Measurements from ENCODE around the gene SMIM44. TPM values are rescaled to one million over a fixed set of nuclear protein-coding genes. Genes with fewer than 3 reads are reported as not detected.

SMIM44 gene
- total RNA-seq, 1 experiment from 2014 or later, result not detected

- Mint-ChIP-seq H3K4me1 (peaks cover 19 to 41% of the 10 kb centered on the region in 2 experiments), H3K4me3 (peak overlapping the region; percentile 50 to 79; a peak in 3 of 5 replicates), H3K9me3 (no peaks in the 10 kb centered on the region; a peak in 1 of 5 replicates), H3K27ac (peak overlapping the region in 2 of 3 experiments; percentile 33 to 99; a peak in 4 of 7 replicates), H3K36me3 (ENCODE audit: insufficient read depth in 1 of 3, low read depth in 3 of 3) (peaks cover 6 to 14% (median 11%) of the 10 kb centered on the region in 3 experiments; a peak in 6 of 7 replicates), H3K27me3 (ENCODE audit: low read depth) (no peaks in the 10 kb centered on the region)
- Histone ChIP-seq H4K5ac (ENCODE audit: insufficient read length, low read depth, low read length) (no peak overlapping the region), H3K4me1 (ENCODE audit: insufficient read depth, low read length) (no peaks in the 10 kb centered on the region), H3K14ac (ENCODE audit: insufficient read depth, low read length) (no peak overlapping the region), H3K9me3 (ENCODE audit: control insufficient read depth, low read depth, low read length) (no peaks in the 10 kb centered on the region), H2BK5ac (ENCODE audit: insufficient read length, low read length) (no peak overlapping the region), H3K4ac (ENCODE audit: low read depth, low read length) (no peak overlapping the region), H4K8ac (replicated peaks; ENCODE audit: insufficient read length, low read depth, low read length) (no peak overlapping the region), H3K9ac (ENCODE audit: extremely low read depth, insufficient read length, low read length) (no peak overlapping the region), H3K56ac (ENCODE audit: insufficient read length, low read depth, low read length) (no peak overlapping the region), H3K18ac (ENCODE audit: insufficient read length, low read depth, low read length) (no peak overlapping the region), H4K20me1 (ENCODE audit: control insufficient read depth, insufficient read depth, insufficient read length) (no peaks in the 10 kb centered on the region), H2BK15ac (ENCODE audit: low read depth, low read length) (no peak overlapping the region), H4K91ac (ENCODE audit: insufficient read length, low read depth, low read length) (no peak overlapping the region), H3K23me2 (ENCODE audit: insufficient read length, low read depth, low read length, poor library complexity, severe bottlenecking) (peaks cover 20% of the 10 kb centered on the region), H3K27ac (ENCODE audit: insufficient read length, low read depth, low read length) (no peak overlapping the region), H2BK12ac (ENCODE audit: insufficient read length, low read depth, low read length) (no peak overlapping the region), H2BK120ac (ENCODE audit: low read depth, low read length, poor library complexity, severe bottlenecking) (no peak overlapping the region), H2AK5ac (ENCODE audit: insufficient read length, low read length) (no peak overlapping the region), H3K4me2 (ENCODE audit: insufficient read depth, insufficient read length, low read length) (no peak overlapping the region), H3T11ph (ENCODE audit: low read length) (no peak overlapping the region), H2BK20ac (ENCODE audit: low read depth, low read length, poor library complexity, severe bottlenecking) (no peak overlapping the region), H3K79me1 (ENCODE audit: insufficient read depth, low read depth, low read length, poor library complexity, severe bottlenecking) (no peaks in the 10 kb centered on the region), H3K23ac (ENCODE audit: insufficient read length, low read depth, low read length) (no peak overlapping the region), H3K79me2 (ENCODE audit: insufficient read depth, low read length) (peaks cover 5% of the 10 kb centered on the region; the same call in 1 of the 2 replicates), H2AFZ (ENCODE audit: low read length) (no peak overlapping the region), H3K27me3 (ENCODE audit: insufficient read depth, low read length) (no peaks in the 10 kb centered on the region)
- TF ChIP-seq, protein P1, sequence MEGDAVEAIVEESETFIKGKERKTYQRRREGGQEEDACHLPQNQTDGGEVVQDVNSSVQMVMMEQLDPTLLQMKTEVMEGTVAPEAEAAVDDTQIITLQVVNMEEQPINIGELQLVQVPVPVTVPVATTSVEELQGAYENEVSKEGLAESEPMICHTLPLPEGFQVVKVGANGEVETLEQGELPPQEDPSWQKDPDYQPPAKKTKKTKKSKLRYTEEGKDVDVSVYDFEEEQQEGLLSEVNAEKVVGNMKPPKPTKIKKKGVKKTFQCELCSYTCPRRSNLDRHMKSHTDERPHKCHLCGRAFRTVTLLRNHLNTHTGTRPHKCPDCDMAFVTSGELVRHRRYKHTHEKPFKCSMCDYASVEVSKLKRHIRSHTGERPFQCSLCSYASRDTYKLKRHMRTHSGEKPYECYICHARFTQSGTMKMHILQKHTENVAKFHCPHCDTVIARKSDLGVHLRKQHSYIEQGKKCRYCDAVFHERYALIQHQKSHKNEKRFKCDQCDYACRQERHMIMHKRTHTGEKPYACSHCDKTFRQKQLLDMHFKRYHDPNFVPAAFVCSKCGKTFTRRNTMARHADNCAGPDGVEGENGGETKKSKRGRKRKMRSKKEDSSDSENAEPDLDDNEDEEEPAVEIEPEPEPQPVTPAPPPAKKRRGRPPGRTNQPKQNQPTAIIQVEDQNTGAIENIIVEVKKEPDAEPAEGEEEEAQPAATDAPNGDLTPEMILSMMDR (conservative IDR thresholded peaks at IDR 0.05), result no peak
- WGBS (ENCODE audit: extremely low coverage, insufficient read length, low lambda C conversion rate), result no CpG with 5 or more reads among the region's 5 CpGs
- DNase-seq, result no peak
Measured at GRCh38 chr19:3504735-3505134, 21.5 kb upstream of the SMIM44 start.
